ENCODE data around the gene SIGLEC1. TPM values are rescaled to one million over a fixed set of nuclear protein-coding genes. Genes with fewer than 3 reads are reported as not detected.

SIGLEC1 gene
- total RNA-seq, 1 donor from 2014 or later, result not detected

DNA sequence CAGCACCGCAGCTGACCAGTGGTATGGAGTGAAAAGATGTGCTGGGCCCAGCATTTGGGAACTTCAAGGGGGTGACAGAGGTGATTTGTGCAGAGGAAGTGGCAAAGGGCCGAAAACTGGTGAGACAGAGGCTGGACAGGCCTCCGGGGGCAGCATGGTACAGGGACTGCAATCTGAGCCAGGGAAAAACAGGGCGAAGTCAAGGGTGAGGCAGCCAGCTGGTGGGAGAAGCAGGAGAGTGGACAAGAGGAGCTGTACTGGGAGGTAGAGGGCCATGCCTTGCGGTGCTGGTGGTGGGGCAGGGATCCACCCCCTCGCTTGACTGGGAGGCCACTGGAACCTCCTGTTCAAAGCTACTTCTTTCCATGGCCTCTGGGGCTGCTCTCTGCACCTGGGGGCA, 41.9 kb downstream of the SIGLEC1 start:
- TF ChIP-seq CTCF (conservative IDR thresholded peaks at IDR 0.05; ENCODE audit: low read depth, low read length), result no peak
- H3K4me3 ChIP-seq (ENCODE audit: low read depth, low read length), result no peak overlapping the region
- DNase-seq (ENCODE audit: low read depth), result no peak

DNA sequence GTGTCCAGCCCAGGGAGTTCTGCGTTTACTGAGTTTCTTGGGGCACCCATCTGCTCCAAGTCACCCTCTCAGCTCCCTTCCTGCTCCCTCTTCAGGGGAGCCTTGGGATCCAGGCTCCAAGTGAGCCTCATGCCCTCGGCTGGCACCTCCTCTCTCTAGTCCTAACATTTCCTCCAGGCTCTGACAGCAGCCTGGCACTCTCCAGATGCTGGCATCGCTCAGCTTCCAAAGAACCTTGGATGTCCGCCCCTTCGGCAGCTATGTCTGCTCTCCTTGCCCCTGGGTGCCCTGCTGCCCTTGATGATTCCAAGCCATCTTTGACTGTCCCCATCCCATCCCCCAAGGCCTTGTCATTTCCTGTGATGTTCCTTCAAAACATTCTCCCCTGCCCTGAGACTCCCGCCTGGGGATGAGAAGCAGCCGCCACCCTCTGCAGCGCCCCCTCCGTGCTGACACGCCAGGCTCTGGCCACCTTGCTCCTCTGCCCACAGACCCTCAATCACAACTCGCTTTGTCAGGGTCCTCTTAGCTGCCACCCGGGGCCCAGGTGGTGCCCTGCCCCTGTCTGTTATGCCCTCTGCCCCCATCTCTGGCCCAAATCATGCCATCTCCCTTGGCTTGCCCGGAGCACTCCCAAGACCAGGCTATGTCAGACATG, 42.6 kb downstream of the SIGLEC1 start:
- no peak overlapping the region for H3K4me3 ChIP-seq (ENCODE audit: low read depth, low read length)
- no peak for TF ChIP-seq CTCF (conservative IDR thresholded peaks at IDR 0.05; ENCODE audit: low read depth, low read length)
- DNase-seq (ENCODE audit: low read depth), result no peak

GRCh38 chr20:3667434-3668037, 44.9 kb downstream of the SIGLEC1 start:
- no peak overlapping the region for H3K4me3 ChIP-seq (ENCODE audit: low read depth, low read length)
- no peak for TF ChIP-seq CTCF (conservative IDR thresholded peaks at IDR 0.05; ENCODE audit: low read depth, low read length)
- no peak for DNase-seq (ENCODE audit: low read depth)

DNA sequence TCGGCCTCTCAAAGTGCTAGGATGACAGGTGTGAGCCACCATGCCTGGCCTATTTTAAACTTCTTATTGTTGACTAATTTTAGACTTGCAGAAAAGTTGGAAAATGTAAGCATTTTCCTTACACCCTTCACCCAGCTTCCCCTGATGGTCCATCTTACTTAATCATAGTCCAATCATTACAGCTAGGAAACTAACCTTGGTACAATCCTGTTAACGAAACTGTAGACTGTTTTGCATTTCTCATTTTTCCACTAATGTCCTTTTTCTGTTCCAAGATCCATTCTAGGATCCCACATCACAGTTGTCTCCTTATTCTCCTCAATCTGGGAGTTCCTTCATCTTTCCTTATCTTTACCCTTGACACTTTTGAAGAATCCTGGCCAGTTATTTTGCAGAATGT, 48.5 kb downstream of the SIGLEC1 start:
- TF ChIP-seq CTCF (conservative IDR thresholded peaks at IDR 0.05; ENCODE audit: low read depth, low read length), result no peak
- no peak for DNase-seq (ENCODE audit: low read depth)
- H3K4me3 ChIP-seq (ENCODE audit: low read depth, low read length), result no peak overlapping the region

DNA sequence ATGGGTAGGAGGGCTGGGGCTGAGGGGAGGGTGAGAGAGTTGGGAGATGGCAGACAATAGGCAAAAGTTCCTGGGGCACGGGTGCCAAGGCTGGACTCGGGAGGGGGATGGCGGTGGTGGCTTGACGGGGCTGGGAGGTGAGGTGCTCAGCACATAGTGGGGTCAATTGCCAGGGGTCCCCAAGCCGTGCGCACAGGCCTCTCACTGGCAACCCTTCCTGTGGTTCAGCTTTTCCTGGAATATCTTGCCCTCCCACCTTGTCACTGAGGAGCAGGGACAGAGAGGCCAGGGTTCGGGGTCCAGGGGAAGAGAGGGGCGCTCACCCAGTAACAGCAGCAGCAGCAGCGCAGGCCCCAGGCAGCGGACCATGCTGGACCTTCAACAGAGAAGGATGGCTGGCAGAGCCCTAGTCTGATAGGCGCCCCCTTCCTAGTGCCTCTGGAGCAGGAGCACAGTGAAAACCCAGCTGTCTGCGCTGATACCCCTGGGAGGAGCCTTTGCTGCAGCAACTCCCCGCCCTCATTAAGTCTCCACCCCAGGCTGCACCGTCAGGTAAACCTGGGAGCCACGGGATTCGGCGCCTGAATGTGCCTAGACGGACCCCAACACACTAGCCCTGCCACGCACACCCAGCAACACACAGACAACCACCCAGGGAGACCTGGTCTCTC, 49.2 kb downstream of the SIGLEC1 start, which contains the start of gene GFRA4:
Gene GFRA4, minus strand, starts transcription at position 369 of the 671 bp plus-strand sequence. Its CDS starts 0 bp downstream, at position 369.
- no peak for DNase-seq (ENCODE audit: low read depth)
- no peak within 1 kb of the TSS for H3K4me3 ChIP-seq (ENCODE audit: low read depth, low read length)
- no peak for TF ChIP-seq CTCF (conservative IDR thresholded peaks at IDR 0.05; ENCODE audit: low read depth, low read length)

Other genes with a start within 250 kb of the SIGLEC1 start
- gene ATRN, start 241.6 kb downstream of the SIGLEC1 start, total RNA-seq, result 11.4 and 15.4 TPM in 2 replicates
- not detected in 2 replicates for gene GFRA4, start 49.2 kb downstream of the SIGLEC1 start, total RNA-seq
- gene ADAM33, start 30.6 kb downstream of the SIGLEC1 start, total RNA-seq, result not detected in 2 replicates
- gene HSPA12B, start 20.1 kb upstream of the SIGLEC1 start, total RNA-seq, result not detected in 2 replicates
- gene ADISSP, start 55.2 kb upstream of the SIGLEC1 start, total RNA-seq, result 62.0 and 64.6 TPM in 2 replicates
- 0.92 TPM in 1 of 2 replicates, not detected in the other for gene SPEF1, start 68.8 kb upstream of the SIGLEC1 start, total RNA-seq
- gene CENPB, start 74.1 kb upstream of the SIGLEC1 start, total RNA-seq, result 82.3 and 99.8 TPM in 2 replicates
- gene CDC25B, start 83.7 kb upstream of the SIGLEC1 start, total RNA-seq, result 42.3 and 46.6 TPM in 2 replicates
- 14.4 and 22.5 TPM in 2 replicates for gene AP5S1, start 107.9 kb upstream of the SIGLEC1 start, total RNA-seq
- 20.8 and 22.2 TPM in 2 replicates for gene MAVS, start 134.2 kb upstream of the SIGLEC1 start, total RNA-seq
- 29.3 and 45.4 TPM in 2 replicates for gene PANK2, start 176.8 kb upstream of the SIGLEC1 start, total RNA-seq